GM12878 (cell line): ENCODE measurements around the gene TRAF3IP1. TPM values are rescaled to one million over a fixed set of nuclear protein-coding genes. Genes with fewer than 3 reads are reported as not detected.

Experiments used
- ATAC-seq: fragments of 200-7000 bp; cut with Tn5 transposase; 3 replicates; pipeline ENCODE4 v1.9.1; 2020; ENCODE audit warnings: mild to moderate bottlenecking, moderate library complexity
- Bru-seq: library from RNA; stranded (reverse); fragments of 400-500 nt; gene quantifications from one replicate; lab custom pipeline; 2021; lab: Mats Ljungman, UMichigan
- BruChase-seq, 2 experiments: library from RNA; stranded (reverse); fragments of 400-500 nt; gene quantifications; one replicate each; lab custom pipeline; 2021; lab: Mats Ljungman, UMichigan
- BruUV-seq: library from RNA; stranded (reverse); fragments of 400-500 nt; replicated peaks from 2 replicates; lab custom pipeline; 2021; lab: Mats Ljungman, UMichigan
- CTCF ChIA-PET: fragments of 300-600 bp; sonication (Branson Sonifier 250); formaldehyde crosslinking; extraction: SDS; loops from one replicate; lab custom pipeline; 2021; ENCODE audit warnings: inconsistent platforms; lab: Yijun Ruan, JAX
- POLR2A ChIA-PET: fragments of 350-600 bp; formaldehyde crosslinking; extraction: SDS; loops from one replicate; lab custom pipeline; 2021; ENCODE audit warnings: inconsistent platforms; lab: Charles Lee
- RAD21 ChIA-PET: fragments of 300-600 bp; sonication (Branson Sonifier 250); formaldehyde crosslinking; loops from one replicate; lab custom pipeline; 2023; ENCODE audit warnings: antibody characterized with exemption; ENCODE audit not compliant: unreplicated experiment; lab: Charles Lee
- SMC1A ChIA-PET: fragments of 300-600 bp; sonication (Branson Sonifier 250); formaldehyde crosslinking; loops from one replicate; lab custom pipeline; 2023; ENCODE audit not compliant: unreplicated experiment, uncharacterized antibody; lab: Charles Lee
- DNase-seq: peaks from one replicate; pipeline ENCODE4 v3.0.0-alpha.2; 2011; ENCODE audit warnings: low read depth, low spot score
- FAIRE-seq: peaks from 3 replicates; lab custom pipeline; 2011; peaks lifted over from hg19 to GRCh38; lab: Jason Lieb, UNC
- H2AFZ ChIP-seq: 2 replicates; pipeline ENCODE4 v1.6.0; 2011; ENCODE audit warnings: low read depth, low read length, control low read depth; ENCODE audit not compliant: control insufficient read depth
- H3K27ac ChIP-seq: 2 replicates; pipeline ENCODE4 v1.5.1; 2011; ENCODE audit warnings: control low read depth; ENCODE audit not compliant: control insufficient read depth, insufficient read depth
- H3K27me3 ChIP-seq, 2 experiments: replicated peaks in 1 of 2; 2 replicates each; pipeline versions ENCODE4 v1.6.0 to v1.6.1; 2011; ENCODE audit warnings: low read length in 1 of 2; ENCODE audit not compliant: control insufficient read depth in 2 of 2, insufficient read depth in 2 of 2
- H3K36me3 ChIP-seq, 2 experiments: 2 replicates each; pipeline ENCODE4 v1.5.1; 2011; ENCODE audit warnings: low read length in 1 of 2; ENCODE audit not compliant: control insufficient read depth in 2 of 2, insufficient read depth in 2 of 2
- H3K4me1 ChIP-seq: 2 replicates; pipeline ENCODE4 v1.6.1; 2011; ENCODE audit warnings: mild to moderate bottlenecking, low read length, moderate library complexity, mixed read lengths; ENCODE audit not compliant: control insufficient read depth, insufficient read depth
- H3K4me2 ChIP-seq: 2 replicates; pipeline ENCODE4 v1.6.0; 2011; ENCODE audit warnings: control low read depth; ENCODE audit not compliant: control insufficient read depth, insufficient read depth
- H3K4me3 ChIP-seq: fragments of 200-600 bp; sonication (generic); 2 replicates; pipeline ENCODE4 v1.5.1; 2016
- H3K79me2 ChIP-seq: 2 replicates; pipeline ENCODE4 v1.6.0; 2011; ENCODE audit warnings: low read length; ENCODE audit not compliant: control insufficient read depth, insufficient read depth
- H3K9ac ChIP-seq: 2 replicates; pipeline ENCODE4 v1.8.0; 2011; ENCODE audit warnings: low read length, control low read depth, mixed read lengths; ENCODE audit not compliant: control insufficient read depth, insufficient read depth
- H3K9me3 ChIP-seq: replicated peaks from 3 replicates; pipeline ENCODE4 v1.5.1; 2011; ENCODE audit warnings: mild to moderate bottlenecking, low read length; ENCODE audit not compliant: control insufficient read depth, insufficient read depth
- H4K20me1 ChIP-seq: 2 replicates; pipeline ENCODE4 v1.6.0; 2011; ENCODE audit not compliant: control insufficient read depth, insufficient read depth
- BMI1 ChIP-seq: fragments of 450-650 bp; IDR thresholded peaks from 2 replicates; pipeline ENCODE4 v1.6.1; 2016; ENCODE audit warnings: mild to moderate bottlenecking, moderate library complexity, borderline replicate concordance
- CHD4 ChIP-seq: fragments of 200-600 bp; sonication (generic); IDR thresholded peaks from 2 replicates; pipeline ENCODE4 v1.6.1; 2016; ENCODE audit warnings: mild to moderate bottlenecking
- CREB1 ChIP-seq: IDR thresholded peaks from 2 replicates; pipeline ENCODE4 v1.6.1; 2012; ENCODE audit warnings: low read depth, mild to moderate bottlenecking, inconsistent platforms
- EP300 ChIP-seq, 2 experiments: fragments of 150-350 bp in 1 of 2; IDR thresholded peaks; 2 replicates each; pipeline ENCODE4 v1.6.1; 2011 to 2012; ENCODE audit warnings: low read depth in 2 of 2, low read length in 2 of 2, borderline replicate concordance in 1 of 2, improper control_type of control experiment in 1 of 2, inconsistent platforms in 1 of 2; ENCODE audit not compliant: control insufficient read depth in 1 of 2
- MEF2A ChIP-seq: IDR thresholded peaks from 2 replicates; pipeline ENCODE4 v1.6.1; 2011; ENCODE audit warnings: low read depth, mild to moderate bottlenecking, low read length, moderate library complexity; ENCODE audit not compliant: insufficient read depth
- MTA3 ChIP-seq: IDR thresholded peaks from 2 replicates; pipeline ENCODE4 v1.6.1; 2012; ENCODE audit warnings: low read length, inconsistent platforms, borderline replicate concordance
- PML ChIP-seq: IDR thresholded peaks from 2 replicates; pipeline ENCODE4 v1.6.1; 2012; ENCODE audit warnings: low read length, inconsistent platforms
- REST ChIP-seq: IDR thresholded peaks from 2 replicates; pipeline ENCODE4 v1.6.1; 2012; ENCODE audit warnings: mild to moderate bottlenecking, low read depth, low read length
- SREBF2 ChIP-seq: IDR thresholded peaks from 2 replicates; pipeline ENCODE4 v1.6.1; 2012; ENCODE audit warnings: mild to moderate bottlenecking, low read length
- YBX1 ChIP-seq: fragments of 450-650 bp; IDR thresholded peaks from 2 replicates; pipeline ENCODE4 v1.6.1; 2016; ENCODE audit warnings: antibody characterized with exemption
- YY1 ChIP-seq: IDR thresholded peaks from 2 replicates; pipeline ENCODE4 v1.6.1; 2011; ENCODE audit warnings: low read depth, mild to moderate bottlenecking, low read length
- ZNF207 ChIP-seq: fragments of 450-650 bp; IDR thresholded peaks from 2 replicates; pipeline ENCODE4 v1.6.1; 2014; ENCODE audit warnings: antibody characterized with exemption, mild to moderate bottlenecking, borderline replicate concordance
- ZNF24 ChIP-seq: fragments of 450-650 bp; IDR thresholded peaks from 2 replicates; pipeline ENCODE4 v1.6.1; 2017; ENCODE audit warnings: antibody characterized with exemption, mild to moderate bottlenecking
- WGBS: methylation state at CpG from one replicate; pipeline ENCODE4 v1.1.6; 2016; ENCODE audit warnings: low lambda C conversion rate; ENCODE audit not compliant: insufficient replicate concordance, insufficient coverage; ENCODE audit errors: missing lambda C conversion rate; 5-methylcytosine and 5-hydroxymethylcytosine counted together
- in situ Hi-C: fragments of 300-500 bp; cut with MboI; formaldehyde crosslinking; loops from 9 replicates; pipeline ENCODE4 v1.14.3; 2018; ENCODE audit warnings: mixed read lengths
- intact Hi-C: fragments of 100-400 bp; cut with micrococcal nuclease; formaldehyde crosslinking; loops from one replicate; pipeline ENCODE4 v1.14.2; 2022; ENCODE audit not compliant: unreplicated experiment
- long read RNA-seq, 2 experiments: library from polyadenylated mRNA; unstranded; transcript quantifications; one replicate each; pipeline ENCODE4 v2.0.0, GENCODE V29; 2019 to 2020
- polyA minus RNA-seq, 3 experiments: library from RNA; depleted of rRNA, polyadenylated mRNA; stranded (reverse); fragments of >200 nt; gene quantifications; 2 replicates each; pipeline ENCODE4 v1.2.3, GENCODE V29; 2011
- polyA plus RNA-seq, 11 experiments: library from polyadenylated mRNA; depleted of rRNA in 4 of 11; unstranded in 6 of 11; stranded (reverse) in 5 of 11; fragments of >200 nt; fragmentation: Nextera tagmentation in 4 of 11; fragmentation: Illumina TruSeq in 1 of 11; extraction: Ambion mirVana in 4 of 11; extraction: Trizol in 1 of 11; gene quantifications; 1 replicate in 1 of 11; 2 replicates in 10 of 11; pipeline versions ENCODE4 v1.2.1 to v1.2.3, GENCODE V29; 2011 to 2016; ENCODE audit warnings: inconsistent platforms in 2 of 11, missing spikeins in 2 of 11, low read depth in 1 of 11
- total RNA-seq, 4 experiments: library from RNA; depleted of rRNA in 3 of 4; stranded (reverse); fragments of >200 nt in 3 of 4; fragmentation: Illumina TruSeq in 1 of 4; extraction: Trizol in 1 of 4; gene quantifications; 2 replicates each; pipeline versions ENCODE4 v1.2.1 to v1.2.3, GENCODE V29; 2013 to 2021
- TF ChIP-seq, protein P1 (sequence below): fragments of 450-650 bp; IDR thresholded peaks from 2 replicates; pipeline ENCODE4 v1.6.1; 2017; ENCODE audit warnings: low read depth, mild to moderate bottlenecking, moderate library complexity
- TF ChIP-seq, protein P2 (sequence below): IDR thresholded peaks from 2 replicates; pipeline ENCODE4 v1.6.1; 2012; ENCODE audit warnings: low read depth, low read length, improper control_type of control experiment

Gene TRAF3IP1
- total RNA-seq (2013; cell fraction: nucleolus; rRNA removed) = 5.9 and 7.2 TPM in 2 replicates
- total RNA-seq (2014; rRNA removed) (3.3 and 3.7 TPM in 2 replicates), total RNA-seq (2014; rRNA removed; fragmentation: Illumina TruSeq; extraction: Trizol) (3.8 and 4.5 TPM in 2 replicates), total RNA-seq (2021) (7.5 and 10.9 TPM in 2 replicates), polyA plus RNA-seq (2011; rRNA removed) (2.3 and 3.2 TPM in 2 replicates), polyA plus RNA-seq (2014; fragmentation: Illumina TruSeq; extraction: Trizol) (6.8 and 12.5 TPM in 2 replicates), polyA plus RNA-seq (2014; fragmentation: Nextera tagmentation; extraction: Ambion mirVana) (1 to 10 TPM; 1.6 to 2.1 TPM), polyA plus RNA-seq (2014; rRNA removed) (3.8 and 4.2 TPM in 2 replicates), polyA plus RNA-seq (2016; fragmentation: Nextera tagmentation; extraction: Ambion mirVana) (1 to 10 TPM; 2.0 to 7.4 TPM), polyA minus RNA-seq (2011; rRNA and poly(A)+ RNA removed) (2.2 and 3.9 TPM in 2 replicates), Bru-seq, nascent RNA (percentile 56 among the genes with signal in this experiment), BruChase-seq, experiment 1, labeled RNA remaining after a 6-hour chase (percentile 65 among the genes with signal in this experiment), BruChase-seq, experiment 2, labeled RNA remaining after a 2-hour chase (percentile 67 among the genes with signal in this experiment)
- polyA plus RNA-seq (2011; ENCODE audit: low read depth) = 1.2 TPM
- 1.6 and 2.6 TPM in 2 replicates for polyA plus RNA-seq (2011; cell fraction: cytosol; rRNA removed)
- polyA plus RNA-seq (2011; cell fraction: nucleus; rRNA removed) = 1.6 and 3.7 TPM in 2 replicates
- 2.7 TPM in 2 replicates for polyA plus RNA-seq (2012)
- 0.67 and 1.5 TPM in 2 replicates for polyA minus RNA-seq (2011; cell fraction: cytosol; rRNA and poly(A)+ RNA removed)
- polyA minus RNA-seq (2011; cell fraction: nucleus; rRNA and poly(A)+ RNA removed) = 1.9 and 2.1 TPM in 2 replicates
- long read RNA-seq, experiment 1 = 0 reads
- long read RNA-seq, experiment 2, partial matches to known transcripts = 1 of 3 reads
- long read RNA-seq, experiment 2, other reads (novel, unspliced or antisense) = 2 of 3 reads

DNA sequence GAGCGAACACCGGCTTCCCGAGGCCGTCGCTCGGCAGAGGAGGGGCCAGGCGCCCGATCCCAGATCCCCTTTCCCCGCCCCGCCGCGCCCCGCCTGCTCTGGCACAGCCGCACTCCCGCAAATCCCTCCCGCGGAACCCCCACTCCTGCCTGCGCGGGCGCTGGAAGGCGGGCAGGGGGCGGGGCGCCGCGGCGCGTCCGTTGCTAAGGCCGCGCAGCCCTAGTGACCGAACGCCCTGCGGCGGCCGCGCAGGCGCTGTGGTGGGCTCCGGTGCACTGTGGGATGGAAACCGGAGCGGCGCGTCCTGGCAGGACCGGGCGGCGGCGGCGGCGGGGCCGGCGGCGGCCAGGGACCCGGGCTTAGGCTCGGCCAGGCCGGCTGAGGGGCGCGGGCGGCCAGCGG lies at the start of gene TRAF3IP1:
TSS of gene TRAF3IP1 (plus strand) at position 273 of the 402 bp plus-strand sequence. CDS start 145 bp downstream, outside the sequence.
- ChIA-PET CTCF (no interaction called here), SMC1A (no interaction called here), RAD21 (no interaction called here), POLR2A (no interaction called here)
- Histone ChIP-seq H3K79me2 (no peaks in the 10 kb centered on the region; the same call in 1 of the 2 replicates), H3K36me3 (no peaks in the 10 kb centered on the region), H3K27me3 (no peaks in the 10 kb centered on the region; a peak in 1 of 4 replicates), H3K27ac (no peak within 1 kb of the TSS), H3K4me1 (peaks cover 7% of the 10 kb centered on the region), H3K9me3 (no peaks in the 10 kb centered on the region), H3K9ac (peak within 1 kb of the TSS; percentile 66), H3K4me2 (peak within 1 kb of the TSS; percentile 96), H2AFZ (peak within 1 kb of the TSS; percentile 51), H4K20me1 (no peaks in the 10 kb centered on the region), H3K4me3 (peak within 1 kb of the TSS; percentile 63)
- in situ Hi-C loops (no loop called here), intact Hi-C loops (no loop called here)
- DNase-seq (peak; percentile 20), FAIRE-seq (no peak), ATAC-seq (peak; percentile 99)
- no TSS peak for BruUV-seq
- under 1% methylated on average over 30 of the region's 58 CpGs for WGBS
- TF ChIP-seq, protein P1, sequence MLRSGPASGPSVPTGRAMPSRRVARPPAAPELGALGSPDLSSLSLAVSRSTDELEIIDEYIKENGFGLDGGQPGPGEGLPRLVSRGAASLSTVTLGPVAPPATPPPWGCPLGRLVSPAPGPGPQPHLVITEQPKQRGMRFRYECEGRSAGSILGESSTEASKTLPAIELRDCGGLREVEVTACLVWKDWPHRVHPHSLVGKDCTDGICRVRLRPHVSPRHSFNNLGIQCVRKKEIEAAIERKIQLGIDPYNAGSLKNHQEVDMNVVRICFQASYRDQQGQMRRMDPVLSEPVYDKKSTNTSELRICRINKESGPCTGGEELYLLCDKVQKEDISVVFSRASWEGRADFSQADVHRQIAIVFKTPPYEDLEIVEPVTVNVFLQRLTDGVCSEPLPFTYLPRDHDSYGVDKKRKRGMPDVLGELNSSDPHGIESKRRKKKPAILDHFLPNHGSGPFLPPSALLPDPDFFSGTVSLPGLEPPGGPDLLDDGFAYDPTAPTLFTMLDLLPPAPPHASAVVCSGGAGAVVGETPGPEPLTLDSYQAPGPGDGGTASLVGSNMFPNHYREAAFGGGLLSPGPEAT = no peak
- no peak for TF ChIP-seq MEF2A
- TF ChIP-seq YBX1 = no peak
- TF ChIP-seq PML = no peak
- no peak for TF ChIP-seq CHD4
- TF ChIP-seq ZNF207 = no peak
- no peak for TF ChIP-seq ZNF24
- TF ChIP-seq, protein P2, sequence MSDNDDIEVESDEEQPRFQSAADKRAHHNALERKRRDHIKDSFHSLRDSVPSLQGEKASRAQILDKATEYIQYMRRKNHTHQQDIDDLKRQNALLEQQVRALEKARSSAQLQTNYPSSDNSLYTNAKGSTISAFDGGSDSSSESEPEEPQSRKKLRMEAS = no peak; the same call in 1 of the 2 replicates
- TF ChIP-seq REST = no peak
- no peak for TF ChIP-seq MTA3
- TF ChIP-seq EP300 (IDR thresholded peaks at IDR 0.05; ENCODE audit: borderline replicate concordance in 1 of 2, control insufficient read depth in 1 of 2, low read depth in 2 of 2, low read length in 2 of 2) = no peak
- TF ChIP-seq BMI1 = peak; percentile 48; the same call in 1 of the 2 replicates
- TF ChIP-seq YY1 = no peak
- TF ChIP-seq SREBF2 = no peak
- no peak for TF ChIP-seq CREB1
